ENCODE data around the gene AOPEP.

The AOPEP gene

DNA sequence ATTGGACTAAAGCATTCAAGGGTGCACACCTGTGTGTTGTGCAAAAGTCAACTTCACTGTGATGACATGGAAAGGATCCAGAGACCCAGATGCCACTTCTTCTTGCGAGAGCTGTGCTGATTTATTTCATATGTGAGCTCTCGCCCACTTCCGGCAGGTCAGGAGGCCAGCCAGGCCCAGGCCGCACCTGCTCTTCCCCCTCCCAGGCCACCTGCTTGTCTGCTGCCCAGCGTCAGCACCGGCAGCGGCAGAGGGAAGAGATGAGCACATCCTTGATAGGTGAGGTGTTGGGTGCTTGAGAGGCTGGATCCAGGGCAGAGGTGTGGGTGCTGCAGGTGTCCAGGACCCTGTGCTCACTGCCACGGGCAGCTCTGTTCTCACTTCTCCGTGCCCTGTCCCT is 348.1 kb downstream of the AOPEP start:
- no peak for DNase-seq

DNA sequence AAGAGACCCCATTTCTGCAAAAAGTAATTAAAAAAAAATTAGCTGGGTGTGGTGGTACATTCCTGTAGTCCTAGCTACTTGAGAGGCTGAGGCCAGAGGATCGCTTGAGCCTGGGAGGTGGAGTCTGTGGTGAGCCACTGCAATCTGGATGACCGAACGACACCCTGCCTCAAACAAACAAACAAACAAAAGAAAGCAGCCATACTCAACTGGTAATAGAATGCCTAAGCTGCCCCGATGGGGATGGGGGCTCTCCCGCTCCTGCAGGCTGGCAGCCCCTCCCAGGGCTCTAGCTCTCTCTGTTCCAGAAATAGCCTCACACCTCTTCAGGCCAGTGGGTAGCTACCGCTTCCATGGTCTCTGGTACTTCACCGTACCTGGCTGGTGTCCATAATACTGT is 349.2 kb downstream of the AOPEP start:
- no peak for DNase-seq

DNA sequence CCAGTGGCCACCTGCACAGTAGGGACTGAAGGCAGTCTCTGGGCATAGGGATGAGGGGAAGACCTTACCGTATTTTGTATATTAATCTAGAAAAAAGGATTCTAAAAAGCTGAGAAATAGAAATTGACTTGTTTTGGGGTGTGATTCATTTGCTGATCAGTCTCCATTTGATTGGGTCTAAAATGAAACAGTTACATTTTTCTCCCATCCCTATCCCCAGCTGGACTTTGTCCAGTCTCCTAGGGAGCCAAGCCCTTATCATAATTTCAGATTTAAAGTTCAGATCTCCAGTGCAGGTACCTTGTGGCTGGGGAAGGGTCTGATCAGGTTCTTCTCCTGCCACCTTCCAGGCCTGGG is 350.2 kb downstream of the AOPEP start:
- no peak for DNase-seq

DNA sequence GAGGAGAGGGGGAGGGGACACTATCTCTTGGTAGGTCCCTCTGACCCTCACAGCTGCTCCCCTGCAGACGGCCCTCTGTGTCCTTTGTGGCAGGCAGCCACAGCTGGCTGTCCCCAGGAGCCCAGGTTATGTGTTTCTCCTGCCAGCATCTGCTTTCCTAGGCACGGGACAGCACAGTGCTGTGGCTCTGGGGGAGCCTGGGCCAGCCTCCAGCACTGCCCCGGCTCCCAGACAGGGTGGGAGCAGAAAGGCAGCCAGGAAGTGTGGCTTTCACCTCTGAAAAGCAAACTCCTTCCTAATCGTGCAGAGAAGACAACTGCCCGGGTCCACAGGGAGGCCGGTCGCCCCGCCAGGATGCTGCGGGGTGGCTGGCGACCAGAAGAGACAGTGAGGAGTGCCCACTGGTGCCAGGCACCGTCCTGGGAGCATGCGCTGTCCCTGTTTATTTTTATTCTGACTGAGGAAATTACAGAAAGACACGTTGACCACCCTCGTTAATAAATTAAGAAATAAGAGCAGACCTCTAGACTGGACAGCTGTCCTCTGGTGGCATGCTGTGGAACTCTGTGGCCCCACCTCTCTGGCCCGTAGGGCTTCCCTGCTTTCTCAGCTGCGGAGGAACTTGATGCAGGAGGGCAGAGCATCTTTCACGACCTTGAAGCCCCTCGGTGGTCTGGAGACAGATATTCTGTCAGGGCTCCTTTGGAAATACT is 350.7 kb downstream of the AOPEP start:
- DNase-seq = no peak

DNA sequence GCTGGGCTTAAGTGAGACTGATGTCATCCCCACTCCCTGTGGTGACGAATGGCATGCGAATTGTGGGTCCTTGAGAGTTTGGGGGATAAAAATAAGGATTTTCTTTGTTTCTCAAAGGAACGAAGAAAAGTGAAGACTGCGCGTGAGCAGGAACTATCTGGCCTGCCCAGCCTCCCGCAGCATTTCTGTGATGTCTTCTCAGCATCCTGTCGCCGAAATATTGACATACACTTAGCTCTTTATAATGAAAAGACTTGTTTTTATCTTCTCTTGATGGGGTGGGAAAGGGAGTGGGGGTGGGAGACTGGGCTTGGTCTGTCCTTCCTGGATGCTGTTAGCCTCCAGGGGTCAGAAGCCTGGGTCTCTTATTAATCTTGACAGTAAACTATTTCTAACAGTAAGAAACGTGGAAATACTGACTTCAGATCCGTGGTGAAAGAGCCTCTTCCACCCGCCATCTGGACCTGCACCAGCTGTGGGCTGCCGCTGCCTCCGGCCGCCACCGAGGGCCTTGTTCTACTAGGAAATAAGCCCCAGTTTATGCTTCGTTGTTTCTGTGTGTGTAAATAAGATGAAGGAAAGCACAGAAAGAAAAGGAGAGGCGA is 351.4 kb downstream of the AOPEP start:
- DNase-seq = no peak

DNA sequence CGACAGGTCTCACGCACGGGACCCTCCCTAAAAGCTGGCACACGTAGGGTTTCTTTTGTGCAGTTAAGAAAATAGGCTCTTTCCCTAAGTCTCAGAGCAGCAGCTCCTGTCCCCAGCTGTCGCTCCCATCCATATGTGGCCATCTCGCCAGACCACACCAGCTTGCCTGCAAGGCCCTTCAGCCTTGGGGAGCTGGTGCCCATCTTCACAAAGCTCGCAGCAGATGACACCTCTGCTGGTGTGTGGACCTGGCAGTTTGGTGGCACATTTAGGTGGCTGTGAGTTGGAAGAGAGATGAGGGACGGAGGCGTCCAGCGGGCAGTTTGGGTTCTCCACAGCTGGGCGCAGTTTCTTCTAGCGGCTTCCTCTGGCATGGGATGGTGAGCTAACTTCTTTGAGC is 352.0 kb downstream of the AOPEP start:
- no peak for DNase-seq

DNA sequence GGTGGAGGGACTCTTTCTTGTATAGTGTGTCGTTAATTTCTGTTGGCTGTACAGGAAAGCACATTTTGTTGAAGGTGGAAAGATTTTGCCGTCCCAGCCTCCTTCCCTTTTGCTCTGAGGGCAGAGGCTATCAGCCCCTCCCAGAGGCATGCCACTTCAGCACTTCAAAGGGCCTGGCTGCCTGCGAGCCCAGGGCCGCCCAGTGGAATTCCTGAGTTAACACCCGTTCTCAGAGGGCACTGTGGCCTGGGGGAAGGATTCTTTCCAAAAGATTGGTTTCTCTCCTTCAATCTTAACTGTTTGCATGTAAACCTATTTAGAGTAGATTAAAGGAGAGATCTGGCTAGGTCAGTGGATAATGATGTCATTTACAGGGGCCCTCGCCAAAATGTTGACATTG is 352.4 kb downstream of the AOPEP start:
- DNase-seq = no peak

DNA sequence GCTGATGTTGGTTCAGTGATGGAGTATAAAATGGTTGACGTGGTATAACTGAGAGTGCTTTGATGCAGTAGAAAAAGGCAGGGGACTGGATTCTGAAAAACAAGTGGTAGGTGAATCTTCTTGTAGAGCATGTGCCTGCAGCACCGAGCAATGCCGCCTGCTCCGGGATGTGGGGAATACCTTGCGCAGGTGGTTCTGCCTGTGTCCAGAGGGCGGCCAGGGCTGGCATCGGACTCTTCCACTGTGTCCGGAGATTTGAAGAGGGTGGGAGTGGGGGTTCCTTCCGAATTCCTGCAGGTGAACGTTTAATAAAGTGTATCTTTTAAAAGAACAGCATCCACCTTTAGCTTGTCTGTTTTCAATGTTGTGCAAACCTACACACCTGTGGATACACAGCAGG is 353.0 kb downstream of the AOPEP start:
- no peak for DNase-seq

DNA sequence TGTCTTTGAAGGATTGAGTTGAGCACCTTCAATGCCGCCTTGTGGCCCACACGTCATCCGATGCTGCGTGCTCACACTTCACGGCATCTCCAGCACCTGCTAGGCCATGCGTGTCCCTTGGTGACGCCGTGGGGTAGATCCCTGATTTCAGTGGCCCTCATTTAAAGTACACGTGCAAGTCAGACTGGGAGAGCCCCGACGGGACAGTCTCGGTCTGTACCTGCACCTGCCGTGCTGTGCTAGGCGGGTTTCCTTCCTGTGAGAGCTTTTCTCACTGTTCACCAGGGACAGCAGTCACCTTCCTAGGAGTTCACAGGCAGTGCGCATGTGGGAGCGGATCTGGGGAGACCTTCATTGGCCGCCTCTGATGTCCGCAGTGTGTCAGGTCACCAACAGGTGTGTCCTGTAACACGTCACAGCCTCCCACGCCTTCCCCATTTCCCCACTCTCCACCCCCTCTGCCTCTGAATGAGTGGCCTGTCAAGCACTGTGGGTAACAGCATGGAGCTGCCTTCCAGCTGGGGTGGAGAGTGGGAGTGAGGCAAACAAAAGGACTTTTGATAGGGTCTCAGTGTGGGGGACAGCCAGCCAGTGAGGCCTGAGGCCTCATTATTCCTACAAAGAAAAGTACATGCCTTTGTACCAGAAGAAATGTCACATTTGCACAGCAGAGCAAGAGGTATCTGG is 354.6 kb downstream of the AOPEP start:
- no peak for DNase-seq

DNA sequence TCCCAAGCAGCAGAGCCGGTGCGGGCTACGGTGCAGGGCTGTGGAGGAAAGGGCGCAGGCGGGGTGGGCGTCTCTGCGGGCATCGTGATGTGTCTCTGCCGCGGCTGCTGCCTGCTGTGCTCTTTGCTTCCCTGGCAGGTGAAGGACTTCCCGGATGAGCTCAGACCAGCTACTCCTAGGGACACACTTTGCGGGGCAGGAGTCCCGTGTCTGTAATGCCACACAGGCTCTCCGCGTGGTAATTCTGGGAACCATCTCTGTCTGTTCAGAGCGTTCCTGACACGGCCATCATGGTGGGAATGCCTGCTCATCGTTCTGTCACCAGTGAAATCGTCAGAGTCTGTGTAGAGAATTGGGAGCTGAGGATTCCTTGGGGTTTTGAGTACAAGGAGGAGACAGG is 355.5 kb downstream of the AOPEP start:
- no peak for DNase-seq

DNA sequence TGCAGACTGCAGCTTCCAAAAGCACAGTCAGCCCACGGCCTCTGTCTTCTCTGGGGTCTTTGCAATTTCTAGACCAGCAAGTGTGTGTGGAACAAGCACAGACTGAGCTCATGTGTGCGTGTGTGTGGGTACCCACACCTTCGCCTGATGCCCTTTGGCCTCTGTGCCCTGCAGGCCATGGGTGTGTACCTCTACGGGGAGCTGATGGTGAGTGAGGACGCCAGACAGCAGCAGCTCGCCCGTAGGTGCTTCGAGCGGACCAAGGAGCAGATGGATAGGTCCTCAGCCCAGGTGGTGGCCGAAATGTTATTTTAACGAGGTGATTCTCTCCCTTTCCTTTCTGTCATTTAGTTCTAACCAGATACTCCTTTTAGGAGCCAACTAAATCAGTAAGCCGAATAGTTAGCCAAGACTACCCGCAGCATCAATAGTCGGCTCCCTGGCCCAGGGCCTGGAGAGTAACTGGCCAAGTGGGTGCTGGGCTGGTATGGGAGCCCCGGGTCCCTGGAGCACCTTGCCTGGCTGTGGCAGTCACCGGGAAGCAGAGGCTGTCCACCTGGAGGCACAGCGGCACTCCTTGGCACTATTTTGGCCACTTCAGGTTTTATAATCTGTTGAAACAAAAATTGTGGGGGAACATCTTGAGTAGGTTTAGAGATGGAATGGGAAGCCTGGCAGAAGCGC is 356.0 kb downstream of the AOPEP start:
- no peak for DNase-seq

DNA sequence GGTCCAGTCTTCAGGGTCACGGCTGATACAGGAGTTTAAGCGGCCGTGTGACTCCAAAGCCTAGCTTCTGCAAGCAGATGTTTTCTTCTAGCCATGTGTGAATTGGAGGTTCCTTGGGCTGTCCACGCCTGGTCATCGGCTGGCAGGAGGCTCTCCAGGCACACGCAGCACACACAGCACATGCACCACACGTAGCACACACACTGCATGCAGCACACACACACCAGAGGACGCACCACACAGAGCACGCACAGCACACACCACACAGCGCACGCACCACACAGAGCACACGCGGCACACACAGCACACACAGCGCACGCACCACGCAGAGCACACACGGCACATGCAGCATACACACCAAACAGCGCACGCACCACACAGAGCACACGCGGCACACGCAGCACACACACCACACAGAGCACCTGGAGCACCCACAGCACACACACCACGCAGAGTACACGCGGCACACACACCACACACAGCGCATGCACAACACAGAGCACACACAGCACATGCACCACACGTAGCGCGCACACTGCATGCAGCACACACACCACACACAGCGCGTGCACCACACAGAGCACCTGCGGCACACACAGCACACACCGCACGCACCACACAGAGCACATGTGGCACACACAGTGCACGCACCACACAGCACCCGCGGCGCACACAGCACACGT is 356.7 kb downstream of the AOPEP start:
- DNase-seq = no peak

DNA sequence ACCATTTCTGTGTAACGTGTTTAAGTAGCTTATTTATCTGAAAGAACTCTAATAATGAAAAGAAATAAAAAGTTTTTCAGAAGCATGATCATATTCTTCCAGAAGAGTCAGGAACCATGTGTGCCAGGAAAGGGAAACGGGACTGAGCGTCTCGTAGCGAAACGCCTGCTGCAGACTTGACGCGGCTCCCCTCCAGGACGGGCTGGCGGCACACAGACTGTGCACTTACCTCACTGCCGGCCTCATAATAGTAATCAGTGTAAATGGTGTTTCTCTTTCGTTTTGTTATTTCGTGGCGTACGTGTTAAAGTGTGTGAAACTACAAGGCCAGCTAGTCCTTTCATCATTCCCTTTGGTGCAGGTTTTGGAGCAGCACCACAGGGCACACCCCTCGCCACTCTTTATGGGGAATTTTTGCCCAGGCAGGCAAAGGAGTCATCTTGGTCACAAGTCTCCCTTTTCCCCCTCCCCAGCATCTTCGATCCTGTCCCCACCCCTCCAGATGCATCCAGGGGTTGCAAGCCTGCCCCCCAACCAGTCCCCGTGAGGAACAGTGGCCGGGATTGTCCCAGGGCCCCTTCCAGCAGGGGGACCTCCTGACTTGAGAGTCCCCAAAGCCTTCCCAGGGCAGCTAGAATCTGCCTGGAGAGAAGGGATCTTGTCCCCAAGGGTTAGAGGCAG is 357.9 kb downstream of the AOPEP start:
- no peak for DNase-seq

DNA sequence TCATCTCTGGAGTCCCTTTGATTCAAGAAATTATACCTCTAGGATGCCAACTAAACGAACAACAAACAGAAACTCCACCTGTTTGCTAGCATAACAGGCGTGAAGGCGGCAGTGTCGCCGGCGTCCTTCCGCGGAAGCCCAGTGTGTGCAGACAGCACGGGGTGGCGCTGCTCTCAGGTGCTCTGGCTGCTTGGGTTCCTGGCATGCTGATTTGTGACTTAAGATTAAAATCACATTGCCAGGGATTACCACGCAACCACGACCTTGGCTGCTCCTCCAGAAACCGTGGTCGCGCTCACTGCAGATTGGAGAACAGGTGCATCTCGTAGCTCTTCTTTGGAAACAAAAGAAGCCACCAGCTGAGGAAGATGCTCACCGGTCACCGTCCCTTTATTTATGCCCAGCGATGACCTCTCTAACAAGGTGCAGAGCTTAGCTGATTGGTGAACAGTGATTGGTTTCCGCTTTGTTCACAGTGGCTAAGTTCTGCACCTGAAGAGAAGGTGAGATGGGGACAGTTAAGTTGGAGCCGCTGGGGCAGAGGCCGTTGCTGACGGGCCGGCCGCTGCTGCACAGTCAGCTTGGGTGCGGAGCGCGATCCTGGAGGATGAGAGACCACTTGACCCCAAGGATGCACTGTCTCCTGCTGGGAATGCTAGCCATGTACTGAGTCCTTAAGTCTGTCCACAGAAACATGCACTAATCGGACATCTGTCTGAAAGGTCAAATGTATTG is 358.7 kb downstream of the AOPEP start:
- DNase-seq = no peak

DNA sequence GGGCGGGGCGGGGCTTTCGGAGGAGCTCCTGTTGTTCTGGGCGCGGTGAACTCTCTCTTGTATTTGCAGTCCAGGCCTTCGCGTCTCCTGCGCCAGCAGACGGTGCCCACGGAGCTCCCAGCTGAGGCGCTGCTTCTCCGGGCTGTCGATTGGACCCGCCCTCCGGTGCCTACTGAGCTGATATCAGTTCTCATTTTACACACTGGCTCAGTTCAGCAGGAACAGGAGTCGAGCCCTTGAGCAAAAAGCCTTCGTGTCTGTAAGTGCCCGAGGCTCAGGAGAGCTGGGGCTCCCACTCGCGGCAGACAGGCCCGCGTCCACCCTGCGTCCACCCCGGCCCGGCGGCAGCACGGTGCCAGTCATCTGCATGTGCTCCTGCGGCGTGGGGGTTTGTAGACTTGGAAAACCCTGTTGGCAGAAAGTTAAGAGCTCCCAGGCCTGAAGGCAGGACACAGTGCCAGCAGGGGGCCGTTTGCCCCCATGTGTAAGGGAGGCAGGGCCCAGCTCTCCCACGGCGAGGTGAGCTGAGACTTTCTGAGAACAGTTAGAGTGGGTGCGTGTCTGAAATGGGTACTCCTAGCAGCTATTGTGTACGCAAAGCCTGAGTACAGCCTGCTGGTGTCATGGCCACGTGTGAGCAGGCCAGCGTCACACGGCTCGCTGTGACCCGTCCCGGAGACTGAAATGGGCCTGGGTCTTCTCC is 359.5 kb downstream of the AOPEP start:
- no peak for DNase-seq

DNA sequence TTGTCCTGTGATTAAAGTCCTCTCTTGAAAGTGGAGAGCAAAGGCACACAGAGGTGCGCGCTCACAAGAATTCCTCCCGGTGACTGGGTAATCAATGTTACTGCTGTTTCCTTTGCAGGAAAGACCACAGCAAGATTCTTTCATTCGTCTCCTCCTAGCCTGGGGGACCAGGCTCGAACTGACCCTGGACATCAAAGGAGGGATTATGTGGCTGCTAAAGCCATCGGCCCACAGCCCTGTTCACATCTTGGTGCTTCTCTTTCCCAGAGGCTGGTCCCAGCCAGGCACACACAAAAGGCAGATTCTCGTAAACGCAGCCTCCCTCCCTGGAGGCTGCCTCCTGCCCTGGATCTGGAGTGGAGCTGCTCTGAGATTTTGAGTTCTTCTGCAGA is 360.1 kb downstream of the AOPEP start:
- no peak for DNase-seq

DNA sequence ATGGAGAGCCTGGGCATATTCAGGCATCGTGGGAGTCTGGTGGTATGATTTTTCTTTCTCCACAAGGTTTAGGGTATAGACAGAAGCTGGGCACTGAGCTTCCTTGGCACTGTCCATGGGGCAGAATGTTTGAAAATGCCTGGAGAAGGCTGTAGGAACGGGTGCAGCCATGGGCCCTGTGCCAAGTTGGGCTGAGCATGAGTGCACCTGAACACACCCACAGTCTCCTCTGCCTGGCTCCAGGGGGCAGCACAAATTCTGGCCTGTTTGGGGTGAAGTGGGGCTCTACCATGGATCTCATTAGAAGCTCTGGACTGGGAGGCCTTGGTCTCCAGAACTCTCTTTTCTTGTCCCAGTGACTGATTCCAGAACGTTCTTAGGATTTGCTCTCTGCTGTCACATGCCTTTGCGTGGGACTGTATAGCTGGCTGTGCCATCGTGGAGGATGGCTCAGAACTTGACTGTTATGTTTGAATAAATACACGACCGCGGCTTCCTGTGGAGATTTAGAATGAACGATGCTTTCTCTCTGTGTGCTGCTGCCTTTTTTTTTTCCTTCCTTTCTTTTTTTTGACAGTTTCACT is 361.3 kb downstream of the AOPEP start:
- no peak for DNase-seq

DNA sequence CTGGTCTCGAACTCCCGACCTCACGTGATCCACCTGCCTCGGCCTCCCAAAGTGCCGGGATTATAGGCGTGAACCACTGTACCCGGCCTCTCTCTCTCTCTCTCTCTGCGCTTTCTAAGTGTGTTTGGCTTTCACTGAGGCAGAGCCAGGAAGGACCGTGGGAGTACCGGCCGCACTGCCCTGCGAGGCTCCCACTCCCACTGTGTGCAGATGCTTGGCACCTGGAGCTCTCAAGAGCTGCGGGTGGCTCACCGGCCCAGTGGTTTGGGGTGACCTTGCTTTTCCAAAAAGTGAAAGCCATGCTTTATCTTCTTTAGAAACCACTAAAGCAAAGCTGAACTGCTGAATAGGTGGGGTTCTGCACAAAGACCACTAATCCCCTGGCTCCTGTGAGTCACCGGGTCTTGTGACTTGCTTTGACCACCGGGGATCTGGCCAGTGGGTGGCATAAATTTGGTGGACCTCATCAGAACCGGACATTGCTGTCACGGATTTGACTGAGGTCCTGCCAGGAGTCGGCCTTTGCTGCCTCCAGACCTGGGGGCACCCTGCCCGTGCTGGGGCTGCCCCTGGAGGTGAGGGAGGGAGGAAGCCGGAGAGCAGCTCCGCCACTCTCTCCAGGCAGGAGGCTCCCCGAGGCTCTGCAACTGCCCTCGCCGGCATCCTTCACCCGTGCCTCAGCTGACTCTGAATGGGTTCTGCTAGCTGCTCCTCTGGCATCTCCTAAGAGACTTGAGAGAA is 362.1 kb downstream of the AOPEP start:
- no peak for DNase-seq

DNA sequence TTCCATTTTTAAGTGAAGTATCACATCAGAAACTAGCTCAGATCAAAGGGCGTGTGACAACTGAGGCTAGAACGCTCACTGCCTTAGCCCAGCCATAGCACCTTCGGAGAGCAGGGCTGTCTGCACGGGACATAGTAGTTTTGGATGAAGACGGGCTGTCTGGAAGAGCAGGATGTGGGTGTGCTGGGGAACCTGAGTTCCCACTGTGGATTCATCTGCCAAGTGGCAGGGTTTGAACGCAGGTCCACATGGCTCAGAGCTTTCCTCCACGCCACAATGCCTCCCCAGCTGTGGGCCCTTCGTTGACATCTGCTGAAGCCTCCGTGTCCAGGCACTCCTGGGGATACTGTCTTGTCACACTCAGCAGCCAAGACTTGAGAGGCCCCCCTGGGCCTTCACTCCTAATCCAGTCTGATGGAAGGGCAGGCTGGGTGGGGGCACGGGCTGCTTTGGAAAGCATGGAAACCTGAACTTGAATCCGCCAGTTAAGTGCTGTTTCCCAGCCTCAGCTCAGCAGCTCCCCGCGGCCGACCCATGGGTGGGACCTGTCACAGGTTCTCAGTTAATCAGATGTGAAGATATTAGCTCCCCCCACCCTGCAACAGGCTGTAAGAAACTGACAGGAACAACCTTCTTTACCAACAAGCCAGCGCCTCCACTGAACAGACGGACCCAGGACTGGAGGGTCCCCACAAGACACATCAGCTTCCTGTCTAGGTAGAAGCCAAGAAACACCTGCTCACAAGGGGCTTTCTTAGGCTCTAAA is 362.9 kb downstream of the AOPEP start:
- no peak for DNase-seq

All from NCI-H1048 (cell line).